C4-2B (cell line): ENCODE measurements around the gene HLCS.

Experiments
- CTCF ChIP-seq: fragments of 450-650 bp; conservative IDR thresholded peaks from 2 replicates; pipeline ENCODE4 v1.5.1; 2017; ENCODE audit warnings: mild to moderate bottlenecking
- ZFX ChIP-seq: fragments of 450-650 bp; IDR thresholded peaks from 2 replicates; pipeline ENCODE4 v1.6.1; 2017

DNA sequence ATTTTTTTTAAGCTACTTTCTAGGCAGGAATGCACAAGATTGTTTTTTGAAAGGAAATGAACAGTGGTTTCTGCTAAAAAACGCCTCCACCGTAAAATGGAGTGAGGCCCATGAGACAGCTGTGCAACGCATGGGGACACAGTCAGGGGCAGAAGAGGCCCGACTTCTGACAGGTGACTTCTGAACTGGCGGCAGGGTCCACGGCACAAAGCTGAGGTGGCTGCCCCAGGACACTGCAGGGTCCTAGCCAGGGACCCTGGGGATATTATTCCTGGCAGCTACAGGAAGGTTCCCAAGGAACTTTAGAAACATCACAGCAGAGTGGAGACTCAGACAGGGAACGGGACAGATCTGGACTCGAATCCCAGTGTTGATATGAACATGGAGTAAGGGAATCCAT, 192.5 kb downstream of the HLCS start:
- TF ChIP-seq CTCF (no peak), ZFX (no peak)
